HL-60 (cell line): ENCODE data around the gene PYROXD2.

Experiments
- DNase-seq, 2 experiments: peaks; one replicate each; pipeline ENCODE4 v3.0.0-alpha.2; 2010 to 2020; ENCODE audit warnings: low read depth in 1 of 2, low spot score in 1 of 2
- H3K27ac ChIP-seq: fragments of 250-450 bp; sonication (Bioruptor Pico); replicated peaks from 2 replicates; pipeline ENCODE4 v1.5.1; 2020; ENCODE audit warnings: mild to moderate bottlenecking, moderate library complexity
- H3K27me3 ChIP-seq: fragments of 250-450 bp; sonication (Bioruptor Pico); 2 replicates; pipeline ENCODE4 v1.5.1; 2021; ENCODE audit warnings: mild to moderate bottlenecking, moderate library complexity; ENCODE audit not compliant: insufficient read depth, poor library complexity, severe bottlenecking
- H3K4me3 ChIP-seq: replicated peaks from 2 replicates; pipeline ENCODE4 v1.5.1; 2011; ENCODE audit warnings: mild to moderate bottlenecking, control low read depth, low read length; ENCODE audit not compliant: insufficient read depth
- CTCF ChIP-seq: IDR thresholded peaks from one replicate; pipeline ENCODE4 v1.5.1; 2011; ENCODE audit warnings: low read length, control low read depth, inconsistent platforms; ENCODE audit not compliant: insufficient read depth
- GABPA ChIP-seq: IDR thresholded peaks from 2 replicates; pipeline ENCODE4 v1.6.1; 2012; ENCODE audit warnings: low read depth
- POLR2AphosphoS5 ChIP-seq: IDR thresholded peaks from 2 replicates; pipeline ENCODE4 v1.6.1; 2012; ENCODE audit warnings: low read depth
- SPI1 ChIP-seq: IDR thresholded peaks from 2 replicates; pipeline ENCODE4 v1.6.1; 2012; ENCODE audit warnings: low read depth, mild to moderate bottlenecking, borderline replicate concordance
- TF ChIP-seq, protein P1 (sequence below): IDR thresholded peaks from 2 replicates; pipeline ENCODE4 v1.6.1; 2012; ENCODE audit warnings: low read depth; ENCODE audit not compliant: insufficient replicate concordance

PYROXD2 gene

DNA sequence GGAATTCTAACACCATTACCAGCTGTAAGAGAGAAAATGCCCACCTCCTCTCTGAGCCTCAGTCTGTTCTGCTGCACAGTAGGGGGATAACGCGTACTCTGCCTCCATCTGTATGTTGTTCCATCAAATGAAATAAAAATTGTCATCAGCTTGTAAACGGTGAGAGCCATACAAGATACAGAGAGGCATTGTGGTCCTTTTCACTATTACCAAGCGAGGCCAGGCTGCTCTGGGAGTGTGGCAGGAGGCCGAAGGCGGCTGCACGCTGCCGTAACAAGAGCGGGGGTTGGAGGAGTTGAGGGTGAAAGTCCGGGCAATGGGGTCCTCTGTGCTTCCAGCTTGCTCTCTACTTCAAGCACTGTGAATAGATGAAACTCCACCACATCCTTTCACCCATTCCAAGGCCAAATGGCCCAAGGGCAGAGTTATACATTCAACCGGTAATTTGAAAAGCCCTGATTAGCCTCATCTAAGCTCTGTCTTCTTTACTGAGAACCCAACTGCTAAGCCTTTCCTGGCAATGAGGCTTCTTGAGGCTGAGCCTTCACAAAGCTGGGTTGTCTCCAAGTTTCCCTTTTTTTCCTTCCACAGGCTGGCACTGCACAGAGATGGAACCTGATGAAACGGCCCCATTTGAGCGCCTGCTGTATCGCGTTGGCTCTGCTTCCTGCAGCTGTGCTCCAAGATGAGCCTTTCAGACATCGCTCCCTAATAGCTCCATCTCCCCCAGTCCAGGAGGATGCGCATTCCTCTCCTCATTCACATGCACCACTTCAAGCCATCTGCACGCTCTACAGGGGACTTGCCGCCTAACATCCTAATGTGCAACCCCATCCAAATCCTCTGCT is 47.2 kb downstream of the PYROXD2 start:
- TF ChIP-seq, protein P1, sequence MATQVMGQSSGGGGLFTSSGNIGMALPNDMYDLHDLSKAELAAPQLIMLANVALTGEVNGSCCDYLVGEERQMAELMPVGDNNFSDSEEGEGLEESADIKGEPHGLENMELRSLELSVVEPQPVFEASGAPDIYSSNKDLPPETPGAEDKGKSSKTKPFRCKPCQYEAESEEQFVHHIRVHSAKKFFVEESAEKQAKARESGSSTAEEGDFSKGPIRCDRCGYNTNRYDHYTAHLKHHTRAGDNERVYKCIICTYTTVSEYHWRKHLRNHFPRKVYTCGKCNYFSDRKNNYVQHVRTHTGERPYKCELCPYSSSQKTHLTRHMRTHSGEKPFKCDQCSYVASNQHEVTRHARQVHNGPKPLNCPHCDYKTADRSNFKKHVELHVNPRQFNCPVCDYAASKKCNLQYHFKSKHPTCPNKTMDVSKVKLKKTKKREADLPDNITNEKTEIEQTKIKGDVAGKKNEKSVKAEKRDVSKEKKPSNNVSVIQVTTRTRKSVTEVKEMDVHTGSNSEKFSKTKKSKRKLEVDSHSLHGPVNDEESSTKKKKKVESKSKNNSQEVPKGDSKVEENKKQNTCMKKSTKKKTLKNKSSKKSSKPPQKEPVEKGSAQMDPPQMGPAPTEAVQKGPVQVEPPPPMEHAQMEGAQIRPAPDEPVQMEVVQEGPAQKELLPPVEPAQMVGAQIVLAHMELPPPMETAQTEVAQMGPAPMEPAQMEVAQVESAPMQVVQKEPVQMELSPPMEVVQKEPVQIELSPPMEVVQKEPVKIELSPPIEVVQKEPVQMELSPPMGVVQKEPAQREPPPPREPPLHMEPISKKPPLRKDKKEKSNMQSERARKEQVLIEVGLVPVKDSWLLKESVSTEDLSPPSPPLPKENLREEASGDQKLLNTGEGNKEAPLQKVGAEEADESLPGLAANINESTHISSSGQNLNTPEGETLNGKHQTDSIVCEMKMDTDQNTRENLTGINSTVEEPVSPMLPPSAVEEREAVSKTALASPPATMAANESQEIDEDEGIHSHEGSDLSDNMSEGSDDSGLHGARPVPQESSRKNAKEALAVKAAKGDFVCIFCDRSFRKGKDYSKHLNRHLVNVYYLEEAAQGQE = no peak
- TF ChIP-seq SPI1 (no peak), POLR2AphosphoS5 (no peak), GABPA (no peak), CTCF (no peak)
- no peak for DNase-seq
- Histone ChIP-seq H3K27me3 (no peaks in the 10 kb centered on the region), H3K4me3 (no peak overlapping the region), H3K27ac (no peak overlapping the region)

DNA sequence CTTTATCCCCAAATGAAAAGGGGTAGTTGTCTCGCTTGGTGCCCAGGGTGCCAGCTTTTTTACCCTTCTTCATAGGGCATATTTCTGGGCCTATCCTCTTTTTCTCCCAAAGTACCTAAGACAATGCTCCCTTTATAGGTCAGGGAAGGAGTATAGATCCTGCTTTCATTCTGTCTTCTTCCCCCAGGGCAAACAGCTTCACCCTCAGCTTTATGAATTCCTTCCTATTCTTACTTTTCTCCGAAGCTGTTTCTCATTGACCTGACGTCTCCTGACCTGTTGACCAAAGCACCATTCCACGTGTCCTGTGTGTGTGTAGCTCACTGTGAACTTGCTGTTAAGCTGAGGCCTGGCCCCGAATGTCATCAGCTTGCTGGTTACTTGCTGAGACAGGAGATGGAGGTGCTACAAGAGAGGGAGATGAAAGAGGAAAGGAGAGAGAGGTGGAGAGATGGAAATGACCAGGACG is 48.9 kb downstream of the PYROXD2 start:
- Histone ChIP-seq H3K27me3 (no peaks in the 10 kb centered on the region), H3K4me3 (no peak overlapping the region), H3K27ac (no peak overlapping the region)
- TF ChIP-seq SPI1 = no peak
- TF ChIP-seq POLR2AphosphoS5 = no peak
- TF ChIP-seq GABPA = no peak
- no peak for TF ChIP-seq CTCF
- no peak for DNase-seq

GRCh38 chr10:98365406-98366061 is 49.4 kb downstream of the PYROXD2 start:
- TF ChIP-seq SPI1 = no peak
- no peak for TF ChIP-seq POLR2AphosphoS5
- TF ChIP-seq CTCF = no peak
- TF ChIP-seq GABPA = no peak
- TF ChIP-seq, protein P1 = no peak
- Histone ChIP-seq H3K27me3 (no peaks in the 10 kb centered on the region), H3K27ac (no peak overlapping the region), H3K4me3 (no peak overlapping the region)
- DNase-seq = no peak
